B cell (primary cell): ENCODE results near the gene CMTR1. TPM values are rescaled to one million over a fixed set of nuclear protein-coding genes. Genes with fewer than 3 reads are reported as not detected.

Source experiments
- ATAC-seq: fragments of 200-7000 bp; cut with Tn5 transposase; one replicate; pipeline ENCODE4 v1.10.0; 2021; ENCODE audit warnings: low read depth, mild to moderate bottlenecking, moderate number of reproducible peaks, moderate library complexity
- CTCF ChIA-PET: fragments of 350-600 bp; sonication (Branson Sonifier 250); formaldehyde crosslinking; loops from one replicate; lab custom pipeline; 2021; ENCODE audit warnings: antibody characterized with exemption, inconsistent platforms; lab: Charles Lee
- POLR2A ChIA-PET: fragments of 350-600 bp; sonication (Branson Sonifier 250); formaldehyde crosslinking; loops from one replicate; lab custom pipeline; 2021; ENCODE audit warnings: antibody characterized with exemption; lab: Charles Lee
- DNase-seq: peaks from one replicate; pipeline ENCODE4 v3.0.0; 2013
- H2AFZ ChIP-seq: 2 replicates; pipeline ENCODE4 v1.6.1; 2012; ENCODE audit warnings: mild to moderate bottlenecking, low read depth, low read length; ENCODE audit not compliant: insufficient read depth, poor library complexity, severe bottlenecking
- H3K27ac ChIP-seq, 2 donors: 1 replicate in 1 of 2; 2 replicates in 1 of 2; pipeline ENCODE4 v1.5.1; 2012 to 2013; ENCODE audit warnings: low read length in 2 of 2, mild to moderate bottlenecking in 2 of 2, moderate library complexity in 1 of 2
- H3K27me3 ChIP-seq, 4 experiments: fragments of 200-600 bp in 1 of 4; sonication (generic) in 1 of 4; replicated peaks in 1 of 4; 1 replicate in 2 of 4; 2 replicates in 2 of 4; pipeline versions ENCODE4 v1.6.1 to v1.7.0; 2013 to 2016; ENCODE audit warnings: low read length in 3 of 4, mild to moderate bottlenecking in 2 of 4, mixed read lengths in 1 of 4, moderate library complexity in 1 of 4; ENCODE audit not compliant: insufficient read depth in 4 of 4, control insufficient read depth in 3 of 4; ENCODE audit errors: control extremely low read depth in 1 of 4
- H3K36me3 ChIP-seq, 2 experiments: replicated peaks in 1 of 2; 1 replicate in 1 of 2; 2 replicates in 1 of 2; pipeline versions ENCODE4 v1.6.1 to v1.7.1; 2013; ENCODE audit warnings: low read length in 1 of 2; ENCODE audit not compliant: insufficient read depth in 2 of 2, control insufficient read depth in 1 of 2; ENCODE audit errors: control extremely low read depth in 1 of 2, extremely low read depth in 1 of 2
- H3K4me1 ChIP-seq, 2 donors: fragments of 200-600 bp in 1 of 2; sonication (generic) in 1 of 2; 1 replicate in 1 of 2; 2 replicates in 1 of 2; pipeline versions ENCODE4 v1.5.1 to v1.6.1; 2013 to 2017; ENCODE audit warnings: low read length in 2 of 2; ENCODE audit not compliant: control insufficient read depth in 2 of 2, insufficient read depth in 2 of 2
- H3K4me2 ChIP-seq: replicated peaks from 2 replicates; pipeline ENCODE3; 2012; ENCODE audit warnings: mild to moderate bottlenecking, low read depth, low read length; ENCODE audit not compliant: poor library complexity, severe bottlenecking
- H3K4me3 ChIP-seq, 5 experiments: fragments of 200-600 bp in 1 of 5; sonication (generic) in 1 of 5; 1 replicate in 3 of 5; 2 replicates in 2 of 5; pipeline versions ENCODE4 v1.5.1 to v1.7.0; 2011 to 2016; ENCODE audit warnings: low read length in 4 of 5, mild to moderate bottlenecking in 4 of 5, low read depth in 2 of 5, control low read depth in 1 of 5, moderate library complexity in 1 of 5; ENCODE audit not compliant: insufficient read depth in 1 of 5; ENCODE audit errors: control extremely low read depth in 1 of 5, extremely low read depth in 1 of 5
- H3K79me2 ChIP-seq: fragments of 200-600 bp; sonication (generic); one replicate; pipeline ENCODE4 v1.6.0; 2016; ENCODE audit warnings: low read length; ENCODE audit not compliant: control insufficient read depth, insufficient read depth
- H3K9ac ChIP-seq: fragments of 200-600 bp; sonication (generic); 2 replicates; pipeline ENCODE4 v1.6.1; 2017; ENCODE audit warnings: mild to moderate bottlenecking, low read length, moderate library complexity
- H3K9me3 ChIP-seq, 3 donors: one replicate each; pipeline versions ENCODE4 v1.6.1 to v1.7.1; 2013; ENCODE audit warnings: low read length in 2 of 3; ENCODE audit not compliant: control insufficient read depth in 2 of 3, insufficient read depth in 1 of 3; ENCODE audit errors: control extremely low read depth in 1 of 3
- H4K20me1 ChIP-seq: 2 replicates; pipeline ENCODE4 v1.6.0; 2012; ENCODE audit warnings: mild to moderate bottlenecking, low read length; ENCODE audit not compliant: insufficient read depth, control insufficient read depth, poor library complexity, severe bottlenecking
- H3K27ac Mint-ChIP-seq: one replicate; pipeline ENCODE4 v1.8.0; 2021; ENCODE audit warnings: mixed read lengths
- H3K27me3 Mint-ChIP-seq: one replicate; pipeline ENCODE4 v1.8.0; 2021; ENCODE audit warnings: mixed read lengths
- H3K4me1 Mint-ChIP-seq: one replicate; pipeline ENCODE4 v1.8.0; 2021; ENCODE audit warnings: mixed read lengths
- H3K4me3 Mint-ChIP-seq: one replicate; pipeline ENCODE4 v1.8.0; 2021; ENCODE audit warnings: mixed read lengths
- H3K9me3 Mint-ChIP-seq: one replicate; pipeline ENCODE4 v1.8.0; 2022; ENCODE audit warnings: mixed read lengths; ENCODE audit not compliant: insufficient read depth
- EZH2 ChIP-seq: IDR thresholded peaks from 2 replicates; pipeline ENCODE4 v1.6.1; 2012; ENCODE audit warnings: borderline replicate concordance, low read depth, mild to moderate bottlenecking, moderate library complexity, low read length; ENCODE audit not compliant: insufficient read depth, poor library complexity, severe bottlenecking
- WGBS: methylation state at CpG from one replicate; pipeline ENCODE4 v1.1.5; 2013; ENCODE audit warnings: missing lambda C conversion rate; ENCODE audit not compliant: insufficient coverage; 5-methylcytosine and 5-hydroxymethylcytosine counted together
- intact Hi-C: fragments of 100-400 bp; cut with micrococcal nuclease; formaldehyde crosslinking; loops from one replicate; pipeline ENCODE4 v1.10.0; 2022
- polyA plus RNA-seq: library from polyadenylated mRNA; depleted of rRNA; stranded (reverse); fragments of >200 nt; gene quantifications from 2 replicates; pipeline ENCODE4 v1.2.3, GENCODE V29; 2012
- total RNA-seq, 2 donors: library from RNA; stranded (reverse); fragments of 120-200 nt in 1 of 2; gene quantifications; 1 replicate in 1 of 2; 2 replicates in 1 of 2; pipeline versions ENCODE4 v1.2.3 to v1.2.4, GENCODE V29; 2013 to 2022
- TF ChIP-seq, protein P1 (sequence below): fragments of 200-600 bp; IDR thresholded peaks from one replicate; pipeline ENCODE4 v1.8.0; 2022; ENCODE audit warnings: antibody characterized with exemption, mild to moderate bottlenecking

Gene CMTR1
- total and polyA plus RNA-seq, 2 donors (not counting 1 experiment from before 2014, with no cell fraction given) = 46.0 to 82.9 TPM

DNA sequence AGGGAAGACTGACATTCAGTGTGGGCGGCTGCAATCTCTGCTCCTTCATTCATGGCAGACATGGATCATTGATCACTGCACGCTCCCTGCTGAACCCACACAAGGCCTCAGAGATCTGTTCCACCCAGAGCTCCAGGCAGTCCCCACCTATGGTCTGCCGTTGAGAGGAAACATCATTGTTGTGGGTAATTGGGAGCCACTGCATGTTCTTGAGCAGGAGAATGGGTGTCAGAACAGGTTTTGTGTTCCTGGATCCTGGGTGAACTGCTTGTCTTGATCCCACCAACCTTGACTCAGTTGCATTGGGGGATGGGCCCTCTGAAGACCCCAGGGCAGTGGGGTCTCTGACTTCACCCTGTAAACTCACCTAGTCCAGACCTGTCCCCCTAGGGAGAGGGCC lies 89.8 kb downstream of the CMTR1 start:
- Histone ChIP-seq H3K36me3 (no peaks in the 10 kb centered on the region), H3K27ac (no peak overlapping the region), H4K20me1 (no peaks in the 10 kb centered on the region), H2AFZ (no peak overlapping the region), H3K4me2 (no peak overlapping the region), H3K9ac (no peak overlapping the region), H3K79me2 (no peaks in the 10 kb centered on the region), H3K4me1 (peaks cover 6 to 9% of the 10 kb centered on the region in 2 donors), H3K9me3 (peaks cover 0 to 10% (median 0%) of the 10 kb centered on the region in 3 donors), H3K4me3 (no peak overlapping the region), H3K27me3 (peaks cover 0 to 11% (median 0%) of the 10 kb centered on the region in 4 experiments)
- ChIA-PET CTCF (interaction anchor here (0.5 kb wide), 1 partner anchor 144 kb away, joined by 3 read pairs; no protein-coding TSS in a partner anchor), POLR2A (no interaction called here)
- intact Hi-C loops = no loop called here
- Mint-ChIP-seq H3K9me3 (no peaks in the 10 kb centered on the region), H3K27me3 (peaks cover 27% of the 10 kb centered on the region), H3K27ac (no peak overlapping the region), H3K4me1 (peaks cover 7% of the 10 kb centered on the region), H3K4me3 (no peak overlapping the region)
- no peak for DNase-seq
- 100% methylated on average over 1 of the region's 3 CpGs for WGBS
- ATAC-seq = no peak
- TF ChIP-seq, protein P1, sequence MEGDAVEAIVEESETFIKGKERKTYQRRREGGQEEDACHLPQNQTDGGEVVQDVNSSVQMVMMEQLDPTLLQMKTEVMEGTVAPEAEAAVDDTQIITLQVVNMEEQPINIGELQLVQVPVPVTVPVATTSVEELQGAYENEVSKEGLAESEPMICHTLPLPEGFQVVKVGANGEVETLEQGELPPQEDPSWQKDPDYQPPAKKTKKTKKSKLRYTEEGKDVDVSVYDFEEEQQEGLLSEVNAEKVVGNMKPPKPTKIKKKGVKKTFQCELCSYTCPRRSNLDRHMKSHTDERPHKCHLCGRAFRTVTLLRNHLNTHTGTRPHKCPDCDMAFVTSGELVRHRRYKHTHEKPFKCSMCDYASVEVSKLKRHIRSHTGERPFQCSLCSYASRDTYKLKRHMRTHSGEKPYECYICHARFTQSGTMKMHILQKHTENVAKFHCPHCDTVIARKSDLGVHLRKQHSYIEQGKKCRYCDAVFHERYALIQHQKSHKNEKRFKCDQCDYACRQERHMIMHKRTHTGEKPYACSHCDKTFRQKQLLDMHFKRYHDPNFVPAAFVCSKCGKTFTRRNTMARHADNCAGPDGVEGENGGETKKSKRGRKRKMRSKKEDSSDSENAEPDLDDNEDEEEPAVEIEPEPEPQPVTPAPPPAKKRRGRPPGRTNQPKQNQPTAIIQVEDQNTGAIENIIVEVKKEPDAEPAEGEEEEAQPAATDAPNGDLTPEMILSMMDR = no peak
- no peak for TF ChIP-seq EZH2

DNA sequence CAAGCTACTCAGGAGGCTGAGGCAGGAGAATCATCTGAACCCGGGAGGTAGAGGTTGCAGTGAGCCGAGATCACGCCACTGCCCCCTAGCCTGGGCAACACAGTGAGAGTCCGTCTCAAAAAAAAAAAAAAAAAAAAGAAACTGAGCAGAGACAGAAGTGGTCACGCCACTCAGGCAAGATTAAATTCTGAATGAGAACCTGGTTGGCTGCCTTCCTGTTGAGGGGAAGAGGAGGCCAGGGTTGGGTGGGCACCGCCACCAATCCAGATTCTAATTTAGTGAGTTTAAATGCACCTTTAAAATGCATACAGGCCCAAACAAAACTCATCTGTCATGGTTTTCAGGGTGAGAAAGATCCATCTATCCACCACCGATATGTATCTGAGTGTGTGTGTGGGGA lies 90.4 kb downstream of the CMTR1 start:
- H3K4me1 ChIP-seq = peaks cover 6 to 12% of the 10 kb centered on the region in 2 donors
- H3K36me3 ChIP-seq = no peaks in the 10 kb centered on the region
- no peaks in the 10 kb centered on the region for H3K79me2 ChIP-seq
- H3K4me3 ChIP-seq = no peak overlapping the region
- DNase-seq = no peak
- 71% methylated on average over 4 of the region's 7 CpGs for WGBS
- POLR2A ChIA-PET = no interaction called here
- H3K4me1 Mint-ChIP-seq = peaks cover 7% of the 10 kb centered on the region
- no peak for TF ChIP-seq EZH2
- TF ChIP-seq, protein P1 = no peak
- no peak overlapping the region for H3K27ac Mint-ChIP-seq
- no peak overlapping the region for H2AFZ ChIP-seq
- peaks cover 0 to 11% (median 0%) of the 10 kb centered on the region in 4 experiments for H3K27me3 ChIP-seq
- peaks cover 0 to 10% (median 0%) of the 10 kb centered on the region in 3 donors for H3K9me3 ChIP-seq
- CTCF ChIA-PET = no interaction called here
- no peak overlapping the region for H3K9ac ChIP-seq
- no peak overlapping the region for H3K27ac ChIP-seq
- intact Hi-C loops = no loop called here
- H3K4me2 ChIP-seq = peak overlapping the region; percentile 22
- no peaks in the 10 kb centered on the region for H3K9me3 Mint-ChIP-seq
- H3K4me3 Mint-ChIP-seq = no peak overlapping the region
- peaks cover 27% of the 10 kb centered on the region for H3K27me3 Mint-ChIP-seq
- no peaks in the 10 kb centered on the region for H4K20me1 ChIP-seq
- ATAC-seq = no peak
